Measurements from ENCODE around the gene RIN3.

- TF ChIP-seq EZH2 (IDR thresholded peaks at IDR 0.05; ENCODE audit: low read depth) = no peak
- TF ChIP-seq CTCF (conservative IDR thresholded peaks at IDR 0.05) = no peak
Measured at GRCh38 chr14:92652413-92653151, 139.0 kb downstream of the RIN3 start.
